LHCN-M2 (cell line): Measurements from ENCODE around the gene SLC6A20. TPM values are rescaled to one million over a fixed set of nuclear protein-coding genes. Genes with fewer than 3 reads are reported as not detected.

Experiments used
- DNase-seq: peaks from one replicate; pipeline ENCODE4 v3.0.0-alpha.2; 2012; ENCODE audit warnings: low read depth
- polyA plus RNA-seq: library from polyadenylated mRNA; unstranded; fragments of >200 nt; gene quantifications from one replicate; pipeline ENCODE4 v1.2.1, GENCODE V29; 2012; ENCODE audit warnings: missing spikeins
- total RNA-seq: library from RNA; depleted of rRNA; stranded (reverse); fragments of >200 nt; gene quantifications from 2 replicates; pipeline ENCODE4 v1.2.3, GENCODE V29; 2014; rRNA removed

SLC6A20 gene, protein sequence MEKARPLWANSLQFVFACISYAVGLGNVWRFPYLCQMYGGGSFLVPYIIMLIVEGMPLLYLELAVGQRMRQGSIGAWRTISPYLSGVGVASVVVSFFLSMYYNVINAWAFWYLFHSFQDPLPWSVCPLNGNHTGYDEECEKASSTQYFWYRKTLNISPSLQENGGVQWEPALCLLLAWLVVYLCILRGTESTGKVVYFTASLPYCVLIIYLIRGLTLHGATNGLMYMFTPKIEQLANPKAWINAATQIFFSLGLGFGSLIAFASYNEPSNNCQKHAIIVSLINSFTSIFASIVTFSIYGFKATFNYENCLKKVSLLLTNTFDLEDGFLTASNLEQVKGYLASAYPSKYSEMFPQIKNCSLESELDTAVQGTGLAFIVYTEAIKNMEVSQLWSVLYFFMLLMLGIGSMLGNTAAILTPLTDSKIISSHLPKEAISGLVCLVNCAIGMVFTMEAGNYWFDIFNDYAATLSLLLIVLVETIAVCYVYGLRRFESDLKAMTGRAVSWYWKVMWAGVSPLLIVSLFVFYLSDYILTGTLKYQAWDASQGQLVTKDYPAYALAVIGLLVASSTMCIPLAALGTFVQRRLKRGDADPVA
- not detected in 2 replicates for total RNA-seq
- polyA plus RNA-seq, result not detected

DNA sequence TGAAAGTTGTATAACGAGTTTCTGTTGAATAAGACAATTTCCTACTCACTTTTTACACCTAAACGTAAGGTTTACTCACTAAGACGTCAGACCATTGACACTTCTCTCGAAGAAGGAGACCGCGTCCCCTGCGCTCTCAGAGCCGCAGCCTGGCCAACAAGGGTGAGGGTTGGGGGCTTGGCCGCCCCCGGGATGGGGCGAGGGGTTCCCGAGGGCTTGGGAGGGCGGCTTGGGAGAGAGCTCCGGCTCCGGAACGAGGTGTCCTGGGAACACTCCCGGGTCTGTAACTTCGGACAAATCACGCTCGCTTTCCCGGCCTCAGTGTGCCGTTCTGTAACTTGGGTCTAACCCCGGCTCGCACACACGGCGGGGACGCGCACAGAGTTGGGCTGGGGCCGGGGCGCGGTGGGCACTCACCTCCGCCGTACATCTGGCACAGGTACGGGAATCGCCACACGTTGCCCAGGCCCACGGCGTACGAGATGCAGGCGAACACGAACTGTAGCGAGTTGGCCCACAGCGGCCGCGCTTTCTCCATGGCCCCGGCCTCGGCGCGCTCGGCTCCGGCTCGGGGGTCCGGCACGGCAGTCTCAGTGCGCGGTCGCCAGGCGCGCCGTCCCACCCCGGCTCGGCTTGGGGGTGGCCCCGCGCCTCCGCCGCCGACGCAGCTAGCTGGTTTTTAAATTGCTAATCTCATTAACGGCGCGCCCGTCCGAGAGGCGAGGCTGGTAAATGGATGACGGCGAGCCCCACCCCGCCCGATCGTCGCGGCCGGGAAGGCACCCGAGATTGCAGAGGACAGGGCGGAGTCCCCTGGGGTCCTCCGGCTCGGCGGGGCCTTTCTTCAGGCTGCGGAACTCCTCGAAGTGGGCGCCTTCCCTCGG lies at the start of gene SLC6A20:
TSS of gene SLC6A20 (minus strand) at position 655 of the 884 bp plus-strand sequence. CDS start at position 538, 117 bp downstream.
- no peak for DNase-seq

DNA sequence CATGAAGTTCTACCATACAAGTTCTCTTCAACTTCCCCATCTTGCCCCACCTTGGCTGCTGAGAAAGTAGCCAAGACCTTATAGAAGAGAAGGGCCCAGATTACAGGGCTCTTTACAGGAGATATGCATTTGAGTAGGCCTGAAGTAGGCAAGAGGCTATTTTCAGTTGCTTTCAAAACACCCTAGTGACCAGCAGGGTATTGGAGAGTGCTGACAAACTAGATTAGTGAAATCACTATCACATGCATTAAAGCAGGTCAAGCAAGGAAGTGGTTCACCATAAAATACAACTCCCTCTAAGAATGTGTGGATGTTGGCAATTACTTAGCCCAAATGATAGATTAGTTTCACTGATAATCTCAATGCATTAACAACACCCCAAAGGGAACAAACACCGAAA lies 48.3 kb upstream of the SLC6A20 start:
- no peak for DNase-seq

DNA sequence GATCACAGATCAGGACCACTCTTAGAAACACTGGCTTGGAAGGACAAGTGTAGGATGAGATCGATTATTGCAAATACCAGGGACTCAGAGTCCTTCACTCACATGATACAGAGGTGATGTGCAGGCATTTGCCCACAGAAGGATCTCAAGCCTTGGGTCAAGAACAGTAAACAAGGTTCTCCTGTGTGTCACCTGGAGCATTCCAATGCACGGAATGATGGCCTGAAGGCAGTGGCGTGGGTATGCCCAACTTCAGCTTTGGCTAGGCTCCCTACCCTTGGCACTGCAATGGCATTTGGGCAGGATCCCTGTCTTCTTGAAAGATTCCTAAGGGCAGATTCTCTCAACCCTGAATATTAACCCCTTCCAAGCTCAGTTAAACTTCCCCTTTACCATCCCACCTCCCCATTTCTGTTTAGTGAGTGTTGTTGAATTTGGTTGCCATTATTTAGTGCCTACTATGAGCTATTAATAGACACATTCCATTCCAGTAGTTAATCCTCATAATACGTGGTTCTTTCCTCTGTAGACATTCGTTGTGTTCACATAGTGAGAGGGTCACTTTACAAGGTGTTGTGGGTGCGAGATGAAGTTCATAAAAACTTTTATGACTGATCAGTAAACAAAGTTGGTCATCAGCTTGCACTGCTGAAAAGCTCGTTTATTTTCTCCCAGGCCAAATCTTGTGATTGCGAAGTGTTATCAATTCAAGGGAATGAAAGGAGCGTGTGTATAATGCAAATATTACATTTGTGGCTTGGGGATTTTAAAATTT lies 46.7 kb upstream of the SLC6A20 start:
- DNase-seq, result no peak

DNA sequence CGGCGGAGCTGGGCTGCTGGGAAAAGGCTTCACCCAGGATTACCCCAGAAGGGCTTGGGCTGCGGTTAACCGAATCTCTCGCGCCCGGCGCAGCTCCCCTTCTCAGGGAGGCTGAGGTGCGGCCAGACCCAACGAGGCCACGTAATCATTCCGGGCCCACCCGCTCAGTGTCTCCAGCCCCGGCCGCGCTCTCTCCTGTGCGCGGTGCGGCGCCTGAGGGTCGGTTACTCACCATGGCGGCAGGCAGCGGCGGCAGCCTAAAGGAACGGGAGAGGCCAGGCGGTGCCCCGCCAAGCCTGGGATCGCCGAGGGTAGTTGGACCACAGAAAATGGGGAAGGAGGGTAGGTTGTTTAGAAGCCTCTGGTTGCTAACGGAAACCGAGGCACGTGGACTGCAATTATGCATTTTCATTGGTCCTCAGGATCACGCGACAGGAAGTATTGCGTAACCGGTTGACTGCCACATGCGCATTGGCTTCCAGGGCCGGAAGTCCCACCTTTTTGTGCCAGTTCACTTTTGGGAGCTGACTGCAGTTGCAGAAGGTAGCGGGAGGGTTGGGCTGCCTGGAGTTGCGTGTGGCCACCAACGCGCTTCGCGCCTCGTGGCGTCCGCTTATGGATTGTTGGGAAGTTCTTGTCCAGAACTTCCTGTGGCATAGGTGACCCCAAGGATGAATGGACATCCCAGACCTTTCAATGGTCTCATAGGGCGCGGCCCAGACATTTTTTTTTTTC lies 45.6 kb upstream of the SLC6A20 start, which contains the start of gene LZTFL1:
TSS of gene LZTFL1 (minus strand) at position 363 of the 735 bp plus-strand sequence. CDS start at position 235, 128 bp downstream.
- DNase-seq, result peak; percentile 96

DNA sequence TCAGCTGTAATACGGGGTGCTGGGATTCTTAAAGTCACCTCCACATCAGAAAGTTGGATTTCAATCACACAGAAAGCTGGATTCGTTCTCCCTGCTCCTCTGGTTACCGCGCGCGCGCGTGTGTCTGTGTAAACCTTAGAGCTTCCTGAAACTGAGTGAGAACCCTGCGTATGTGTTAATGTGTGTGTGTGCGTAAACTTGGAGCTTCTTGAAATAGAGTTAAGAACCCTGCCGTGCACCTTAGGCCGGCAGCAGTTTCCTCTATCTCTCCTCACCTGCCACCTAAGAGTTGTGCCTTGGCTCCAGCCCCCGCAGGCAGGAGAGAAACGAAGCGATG lies 45.1 kb upstream of the SLC6A20 start:
- peak; percentile 23 for DNase-seq

DNA sequence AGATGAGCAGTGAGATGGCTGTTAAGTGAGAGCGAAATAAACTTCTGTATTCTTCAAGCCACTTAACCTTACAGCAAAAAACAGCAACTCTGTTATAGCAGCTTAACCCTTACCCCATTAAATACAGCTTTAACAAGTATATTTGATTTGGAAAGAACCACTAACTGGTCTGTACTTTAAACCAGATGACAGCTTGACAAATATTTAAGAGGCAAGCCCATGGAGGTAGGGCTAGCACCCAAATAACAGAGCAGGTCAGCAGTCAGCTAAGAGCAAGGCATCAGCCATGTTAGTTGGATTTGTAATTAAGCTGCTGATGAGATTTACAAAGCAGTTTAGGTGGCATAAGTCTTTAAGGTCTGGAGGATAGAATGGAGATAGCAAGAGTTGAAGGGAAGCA lies 42.1 kb upstream of the SLC6A20 start:
- DNase-seq, result no peak

DNA sequence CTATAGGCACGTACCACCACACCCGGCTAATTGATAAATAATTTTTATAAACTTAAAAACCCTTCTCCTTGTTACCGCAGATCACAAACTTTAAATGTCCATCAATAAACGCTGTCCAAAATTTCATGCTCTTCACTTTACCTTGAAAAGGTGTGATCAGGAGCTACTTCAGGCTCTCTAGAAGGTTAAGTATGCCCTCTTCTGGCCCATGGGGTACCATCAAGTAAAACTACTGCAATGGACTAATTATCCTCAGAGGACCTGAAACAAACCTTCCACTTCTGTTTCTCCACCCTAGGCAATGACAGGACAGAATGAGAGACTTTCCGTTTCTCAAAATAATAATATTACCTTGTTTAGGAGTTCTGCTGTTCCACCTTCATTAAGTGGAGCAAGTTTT lies 36.4 kb upstream of the SLC6A20 start:
- DNase-seq, result no peak

DNA sequence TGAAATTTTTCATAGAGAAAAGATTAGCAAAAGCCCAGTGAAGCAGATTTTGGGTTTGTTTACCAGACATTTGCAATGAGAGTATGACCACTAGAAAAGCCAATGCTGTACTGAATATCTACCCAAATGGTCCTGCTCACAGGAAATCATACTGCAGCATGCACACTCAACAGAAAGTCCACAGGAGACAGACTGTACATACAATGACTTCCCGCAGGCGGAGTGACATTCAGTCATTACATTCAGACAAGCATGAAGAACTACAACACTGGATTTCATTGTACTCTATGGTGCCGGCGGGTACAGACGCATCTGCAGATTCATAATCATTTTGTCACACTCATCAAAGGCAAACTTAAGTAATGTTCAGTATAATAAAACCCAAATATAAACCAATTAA lies 33.8 kb upstream of the SLC6A20 start:
- DNase-seq, result no peak

DNA sequence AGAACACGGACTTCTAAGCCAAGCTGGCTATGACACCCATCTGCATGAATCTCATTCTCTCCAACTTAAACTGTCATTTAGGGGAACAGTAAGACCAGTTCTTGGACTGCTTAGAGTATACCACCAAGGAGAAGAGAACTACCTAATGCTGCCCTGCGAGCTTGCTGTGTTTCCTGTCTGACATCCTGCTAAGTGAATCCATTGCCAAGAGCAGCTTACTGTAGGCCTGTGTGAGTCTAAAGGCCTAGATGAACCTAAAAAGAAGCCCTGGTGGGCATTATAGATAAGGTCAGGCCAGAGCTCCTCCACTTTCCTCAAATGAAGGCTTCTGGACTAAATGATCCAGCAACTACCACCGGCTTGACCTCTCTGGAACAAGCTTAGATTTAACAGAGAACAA lies 30.6 kb upstream of the SLC6A20 start:
- no peak for DNase-seq

DNA sequence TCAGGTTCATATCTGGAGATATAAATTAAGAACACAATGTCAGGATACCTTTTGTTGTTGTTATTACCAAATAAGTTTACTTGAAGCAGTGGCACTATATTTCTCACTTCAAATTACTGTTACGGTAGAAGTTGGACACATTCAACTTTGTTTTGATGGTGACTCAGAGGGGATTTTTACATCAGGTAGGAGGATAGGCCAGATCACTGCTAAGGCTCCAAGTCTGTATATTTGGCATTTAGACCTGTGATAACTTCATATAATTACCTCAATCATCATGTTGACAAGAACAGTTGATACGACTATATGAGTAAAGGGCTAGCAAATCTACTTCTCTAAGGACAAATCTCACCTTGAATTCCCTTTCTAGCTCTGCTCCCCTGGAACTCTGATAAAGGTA lies 30.0 kb upstream of the SLC6A20 start:
- DNase-seq, result no peak

DNA sequence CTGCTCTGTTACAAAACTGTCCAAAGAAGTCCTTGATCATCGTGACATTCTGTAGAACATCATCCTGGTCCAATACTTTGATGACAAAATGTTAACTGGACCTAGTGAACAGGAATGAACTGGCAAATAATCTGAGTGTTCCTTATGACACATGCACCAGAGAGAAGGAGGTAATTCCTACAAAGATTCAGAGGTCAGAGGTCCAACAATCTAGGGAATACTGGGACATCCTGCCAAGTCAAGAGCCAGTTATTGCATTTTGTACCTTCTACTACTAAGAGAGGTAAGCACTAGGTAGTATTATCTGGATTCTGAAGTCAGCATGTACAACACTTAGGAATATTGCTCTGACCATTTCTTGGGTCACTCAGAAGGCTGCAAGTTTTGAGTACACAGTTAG lies 24.8 kb upstream of the SLC6A20 start:
- DNase-seq, result no peak

DNA sequence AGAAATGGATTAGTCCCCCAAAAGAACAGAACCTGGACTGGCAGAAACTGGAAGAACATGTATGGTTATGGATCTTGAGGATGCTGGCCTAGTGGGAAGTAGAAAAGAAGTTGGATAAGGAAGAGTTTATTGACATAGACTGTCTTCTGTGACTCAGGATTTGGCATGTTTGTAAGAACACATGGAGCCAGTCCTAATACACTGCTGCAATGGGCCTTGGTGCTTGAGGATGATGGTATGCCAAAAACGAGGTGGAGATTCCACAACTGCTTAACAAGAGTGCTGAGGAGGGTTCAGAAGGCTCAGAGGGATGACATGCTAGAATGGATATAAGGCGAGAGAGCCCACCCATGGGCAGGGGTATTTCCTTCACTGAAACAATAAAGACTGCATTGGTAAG lies 23.2 kb upstream of the SLC6A20 start:
- peak; percentile 29 for DNase-seq

DNA sequence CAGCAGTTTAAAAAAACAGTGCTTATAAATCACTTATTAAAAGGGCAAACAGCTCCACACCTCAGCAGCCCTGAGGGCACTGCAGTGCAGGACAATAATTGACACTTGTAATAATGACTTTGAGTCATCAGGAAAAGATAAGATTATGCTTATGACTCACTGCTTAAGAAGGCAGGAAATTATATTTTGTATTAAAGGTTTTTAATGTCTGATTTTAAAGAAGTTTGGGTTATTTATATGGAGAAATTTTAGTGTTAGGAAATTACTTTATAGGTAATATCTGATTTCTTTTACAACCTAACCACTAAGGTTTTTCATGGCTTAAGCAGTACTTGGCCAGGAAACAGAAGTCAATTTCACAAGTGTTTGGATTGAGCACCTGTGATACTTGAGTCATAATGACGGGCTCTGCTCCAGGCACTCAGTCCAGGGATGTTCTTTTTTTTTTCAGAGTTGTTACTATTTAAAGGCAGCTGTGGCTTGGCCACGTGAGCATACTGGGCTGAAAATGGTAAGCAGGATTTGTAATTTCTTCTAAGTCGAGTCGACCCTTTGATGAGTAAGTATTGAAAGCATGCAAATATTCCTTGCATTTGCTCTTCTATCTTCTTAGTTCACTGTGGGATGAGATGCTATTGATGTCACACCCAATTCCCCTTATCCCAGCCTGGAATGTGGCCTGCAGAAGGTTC lies 21.6 kb upstream of the SLC6A20 start:
- DNase-seq, result peak; percentile 97

DNA sequence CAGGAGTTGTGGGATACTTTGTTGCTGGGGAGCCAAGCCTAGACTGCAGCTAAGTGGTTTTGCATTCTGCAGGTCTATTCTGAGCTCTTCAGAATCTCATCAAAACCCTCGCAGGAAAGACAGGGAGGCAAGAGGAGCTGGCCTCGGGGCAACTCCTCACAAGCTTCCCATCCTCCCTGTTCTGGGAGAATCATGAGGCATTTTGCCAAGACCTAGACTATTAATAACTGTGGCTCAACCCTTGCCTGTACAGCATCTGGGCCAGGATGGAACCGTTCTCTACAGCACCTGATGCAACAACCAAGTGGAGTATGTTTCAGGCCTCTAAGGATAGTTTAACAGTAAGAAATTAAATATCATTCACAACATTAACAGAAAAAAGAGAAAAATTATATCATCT lies 20.2 kb upstream of the SLC6A20 start:
- peak; percentile 13 for DNase-seq

DNA sequence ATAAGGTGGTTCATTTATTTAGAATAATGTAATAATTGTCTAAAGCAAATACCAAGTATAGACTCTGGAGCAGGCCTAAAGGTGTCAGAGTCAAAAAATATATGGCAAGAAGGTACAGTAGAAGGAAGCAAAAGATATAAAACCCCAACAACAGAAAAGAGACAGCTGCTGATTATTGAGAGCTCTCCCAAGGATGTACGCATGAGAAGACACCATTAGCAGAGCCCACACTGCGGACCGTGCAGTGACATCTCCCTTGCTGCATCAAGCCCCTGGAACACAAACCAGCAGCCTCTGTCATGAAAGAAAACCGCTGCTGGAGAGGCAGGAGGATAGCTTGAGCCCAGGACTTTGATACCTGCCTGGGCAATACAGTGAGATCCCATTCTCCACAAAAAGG lies 18.0 kb upstream of the SLC6A20 start:
- no peak for DNase-seq

DNA sequence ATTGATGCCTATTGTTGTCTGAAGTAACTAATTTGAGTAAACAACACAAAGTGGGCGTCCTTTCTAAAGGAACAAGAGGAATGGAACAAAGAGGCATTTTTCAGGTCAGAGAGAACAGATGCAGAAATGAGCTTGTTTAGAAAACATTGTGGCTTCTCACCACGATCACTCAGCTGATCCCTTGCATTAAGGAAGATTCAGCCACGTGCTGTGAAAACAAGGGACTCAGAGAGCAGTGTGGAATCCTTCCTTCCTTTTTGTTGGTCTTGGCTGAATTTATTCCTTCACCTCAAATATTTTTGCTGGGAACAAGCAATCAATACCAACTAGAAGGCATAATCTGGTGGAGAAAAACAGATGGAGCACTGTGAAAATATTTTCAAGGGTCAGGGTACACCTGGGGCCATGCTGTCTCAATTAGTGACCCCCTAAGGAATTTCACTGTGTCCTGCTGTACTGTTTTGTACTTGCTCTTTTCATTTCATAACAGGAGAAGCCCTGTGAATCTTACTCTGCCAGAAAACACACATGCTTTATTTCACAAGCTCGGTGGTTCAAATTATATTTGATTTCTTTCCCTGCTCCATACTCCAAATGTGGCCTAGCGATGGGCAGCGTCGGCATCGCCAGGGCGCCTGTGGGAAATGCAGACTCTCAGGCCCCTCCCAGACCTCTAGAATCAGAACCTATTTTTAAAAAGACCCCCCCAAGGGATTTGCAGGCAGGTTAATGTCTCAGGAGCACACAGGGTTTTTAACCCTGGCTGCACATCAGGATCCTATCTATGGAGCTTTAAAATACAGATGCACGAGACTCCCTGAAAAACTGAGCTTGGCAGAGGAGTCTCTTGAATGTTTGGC lies 11.6 kb upstream of the SLC6A20 start:
- peak; percentile 57 for DNase-seq

DNA sequence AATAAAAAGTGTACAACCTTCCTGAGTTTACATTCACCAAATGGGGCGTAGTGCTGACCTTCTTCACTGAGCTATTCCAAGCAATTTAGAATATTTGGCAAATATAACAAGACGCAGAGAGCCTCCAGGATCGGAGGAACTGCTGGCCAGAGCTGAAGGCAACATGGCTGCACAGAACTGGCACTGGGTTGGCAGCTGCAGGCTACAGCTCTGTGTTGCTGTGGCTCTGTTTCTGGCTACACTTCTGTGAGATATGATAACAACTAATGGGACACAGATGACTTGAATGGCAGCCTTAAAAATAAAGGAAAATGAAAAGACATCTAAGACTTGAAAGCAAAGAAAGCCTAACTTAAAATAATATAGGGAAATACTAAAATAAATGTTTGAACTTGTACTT lies 10.8 kb upstream of the SLC6A20 start:
- DNase-seq, result no peak

DNA sequence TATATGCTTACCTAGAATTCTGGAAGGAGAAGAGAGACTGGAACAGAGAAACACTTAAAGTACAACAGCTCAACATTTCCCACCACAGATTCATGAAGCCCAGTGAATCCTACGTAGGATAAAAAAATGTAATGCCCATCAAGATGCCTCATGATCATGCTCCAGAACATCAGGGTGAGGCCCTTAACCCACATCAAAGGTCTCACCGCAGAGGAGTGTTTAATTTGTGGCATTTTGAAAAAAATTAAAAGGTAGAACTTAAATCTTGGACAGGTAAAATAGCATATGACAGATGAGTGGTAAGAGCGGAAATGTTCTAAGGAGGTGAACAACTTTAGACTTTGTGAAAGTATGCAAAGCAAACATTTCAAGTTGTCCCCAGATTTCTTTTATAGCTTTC lies 9.7 kb upstream of the SLC6A20 start:
- no peak for DNase-seq

DNA sequence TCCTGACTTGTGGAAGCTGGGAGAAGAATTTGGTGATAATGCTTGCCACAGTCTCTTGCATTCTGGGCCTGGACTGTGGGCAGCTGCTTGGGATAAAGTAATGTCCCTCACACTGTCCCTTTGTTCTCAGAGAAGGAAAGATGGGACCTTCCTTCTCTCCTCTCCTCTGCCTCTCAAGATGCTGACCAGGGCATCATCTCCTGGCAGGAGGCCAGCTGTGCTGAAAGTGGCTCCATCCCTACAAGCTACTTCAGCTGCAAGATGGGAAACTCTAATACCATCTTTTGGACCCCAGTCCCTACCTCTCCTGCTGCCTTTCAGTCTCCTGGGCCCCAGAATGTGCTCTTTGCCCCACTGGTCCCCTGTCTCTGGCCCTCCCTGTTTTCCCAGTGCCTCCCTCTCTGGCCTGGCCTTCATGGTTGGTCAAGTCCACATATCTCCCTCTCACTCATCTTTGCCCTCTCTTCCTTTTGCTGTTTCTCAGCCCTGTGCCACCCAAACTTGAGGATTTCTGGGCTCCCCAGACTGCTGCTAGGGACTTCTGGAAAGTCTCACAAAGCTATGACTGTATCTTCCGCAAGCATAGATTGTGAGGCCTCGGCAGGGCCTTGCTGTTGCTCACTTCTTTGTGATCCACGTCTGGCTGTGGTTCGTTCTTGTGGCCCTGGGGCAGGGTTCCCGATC lies 7.1 kb upstream of the SLC6A20 start:
- no peak for DNase-seq
